ENCODE measurements around the gene C15orf62. TPM values are rescaled to one million over a fixed set of nuclear protein-coding genes. Genes with fewer than 3 reads are reported as not detected.

C15orf62 gene
- total RNA-seq, 4 donors from 2014 or later, result 0.19 to 1.3 (median 0.50) TPM; not detected in 1

DNA sequence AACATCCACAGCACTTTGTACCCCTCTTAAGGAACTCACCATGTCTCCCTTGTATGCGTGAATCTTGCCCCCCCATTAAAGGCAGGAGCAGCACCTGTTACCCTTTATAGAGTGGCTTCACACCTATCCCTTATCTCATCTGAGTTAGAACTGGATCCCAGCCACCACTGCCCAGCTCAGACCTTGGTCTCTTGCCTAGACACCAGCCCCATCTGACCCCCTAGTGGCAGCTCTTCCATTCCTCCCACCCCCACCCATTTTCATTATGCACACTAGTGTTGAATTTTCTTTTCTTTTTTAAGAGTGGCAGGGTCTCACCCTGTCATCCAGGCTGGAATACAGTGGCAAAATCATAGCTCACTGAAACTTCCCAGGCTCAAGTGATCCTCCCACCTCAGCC, 33.9 kb downstream of the C15orf62 start:
- DNase-seq (ENCODE audit: low spot score) (no peak), ATAC-seq (ENCODE audit: low FRiP score) (no peak)

DNA sequence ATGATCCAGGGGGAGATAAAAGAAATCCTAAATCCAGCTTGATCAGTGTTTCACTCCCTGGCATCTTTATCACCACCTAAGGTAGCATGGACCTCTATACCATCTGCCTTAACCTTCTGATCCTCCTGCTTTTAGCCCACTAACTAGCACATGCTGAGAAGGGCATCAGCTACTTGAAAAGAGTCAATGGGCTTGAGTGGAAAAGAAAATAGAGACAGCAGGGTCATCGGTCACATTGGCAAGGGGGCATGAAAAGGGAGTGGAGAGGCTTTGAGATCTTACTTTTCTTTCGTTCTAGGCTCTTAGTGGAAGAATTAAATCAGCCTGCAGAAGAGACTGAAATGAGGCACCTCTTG, 36.9 kb downstream of the C15orf62 start:
- DNase-seq (ENCODE audit: low spot score) (no peak), ATAC-seq (ENCODE audit: low FRiP score) (no peak)
- TF ChIP-seq, protein P1, sequence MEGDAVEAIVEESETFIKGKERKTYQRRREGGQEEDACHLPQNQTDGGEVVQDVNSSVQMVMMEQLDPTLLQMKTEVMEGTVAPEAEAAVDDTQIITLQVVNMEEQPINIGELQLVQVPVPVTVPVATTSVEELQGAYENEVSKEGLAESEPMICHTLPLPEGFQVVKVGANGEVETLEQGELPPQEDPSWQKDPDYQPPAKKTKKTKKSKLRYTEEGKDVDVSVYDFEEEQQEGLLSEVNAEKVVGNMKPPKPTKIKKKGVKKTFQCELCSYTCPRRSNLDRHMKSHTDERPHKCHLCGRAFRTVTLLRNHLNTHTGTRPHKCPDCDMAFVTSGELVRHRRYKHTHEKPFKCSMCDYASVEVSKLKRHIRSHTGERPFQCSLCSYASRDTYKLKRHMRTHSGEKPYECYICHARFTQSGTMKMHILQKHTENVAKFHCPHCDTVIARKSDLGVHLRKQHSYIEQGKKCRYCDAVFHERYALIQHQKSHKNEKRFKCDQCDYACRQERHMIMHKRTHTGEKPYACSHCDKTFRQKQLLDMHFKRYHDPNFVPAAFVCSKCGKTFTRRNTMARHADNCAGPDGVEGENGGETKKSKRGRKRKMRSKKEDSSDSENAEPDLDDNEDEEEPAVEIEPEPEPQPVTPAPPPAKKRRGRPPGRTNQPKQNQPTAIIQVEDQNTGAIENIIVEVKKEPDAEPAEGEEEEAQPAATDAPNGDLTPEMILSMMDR (IDR thresholded peaks at IDR 0.05), result no peak

More for the DNA sequence above, 33.9 kb downstream of the C15orf62 start:
- TF ChIP-seq, protein P1 (IDR thresholded peaks at IDR 0.05), result no peak

DNA sequence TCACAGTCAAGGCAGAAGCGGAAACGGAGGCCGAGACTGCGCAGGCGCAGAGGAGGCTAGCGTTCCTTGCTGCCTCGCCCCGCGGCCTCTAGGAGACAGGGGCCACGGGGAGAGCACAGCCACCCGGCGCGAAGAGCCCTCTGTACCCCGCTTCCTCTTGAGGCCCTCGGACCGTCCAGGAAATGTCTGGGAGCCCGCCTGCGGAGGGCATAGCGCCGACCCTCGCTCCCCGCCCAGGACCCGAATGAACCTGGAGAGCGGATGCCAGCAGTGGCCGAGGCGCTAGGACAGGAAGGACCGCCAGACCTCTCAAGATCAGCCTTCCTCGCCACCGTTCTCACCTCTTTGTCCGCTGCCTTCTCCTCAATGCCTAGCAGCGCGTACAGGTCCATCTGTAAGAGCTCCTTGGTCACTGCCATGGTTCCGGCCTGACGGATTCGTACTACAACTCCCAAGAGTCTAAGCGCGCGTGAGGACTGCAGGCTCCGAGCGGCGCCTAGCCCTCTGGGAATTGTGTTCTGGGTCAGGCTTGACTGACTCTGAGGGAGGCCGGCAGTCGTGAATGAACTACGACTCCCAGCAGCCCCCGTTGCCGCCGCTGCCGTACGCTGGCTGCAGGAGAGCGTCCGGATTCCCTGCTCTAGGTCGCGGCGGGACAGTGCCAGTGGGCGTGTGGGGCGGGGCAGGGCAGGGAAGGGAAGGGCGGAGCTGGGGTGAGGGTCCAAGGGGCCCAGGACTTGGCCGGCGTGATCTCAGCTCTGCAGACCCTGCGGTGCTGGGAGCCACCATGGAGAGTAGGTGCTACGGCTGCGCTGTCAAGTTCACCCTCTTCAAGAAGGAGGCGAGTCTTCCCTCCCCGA, 37.5 kb downstream of the C15orf62 start, which contains the start of the genes DNAJC17 and ZFYVE19:
TSS of gene DNAJC17 (minus strand) at position 446 of the 860 bp plus-strand sequence. CDS start at position 419, 27 bp downstream.
TSS of gene ZFYVE19 (plus strand) at position 62 of the 860 bp plus-strand sequence. CDS start at position 563, 501 bp downstream.
- TF ChIP-seq, protein P1 (IDR thresholded peaks at IDR 0.05), result no peak
- peak; percentile 100 for ATAC-seq (ENCODE audit: low FRiP score)
- peak; percentile 81 for DNase-seq (ENCODE audit: low spot score)

DNA sequence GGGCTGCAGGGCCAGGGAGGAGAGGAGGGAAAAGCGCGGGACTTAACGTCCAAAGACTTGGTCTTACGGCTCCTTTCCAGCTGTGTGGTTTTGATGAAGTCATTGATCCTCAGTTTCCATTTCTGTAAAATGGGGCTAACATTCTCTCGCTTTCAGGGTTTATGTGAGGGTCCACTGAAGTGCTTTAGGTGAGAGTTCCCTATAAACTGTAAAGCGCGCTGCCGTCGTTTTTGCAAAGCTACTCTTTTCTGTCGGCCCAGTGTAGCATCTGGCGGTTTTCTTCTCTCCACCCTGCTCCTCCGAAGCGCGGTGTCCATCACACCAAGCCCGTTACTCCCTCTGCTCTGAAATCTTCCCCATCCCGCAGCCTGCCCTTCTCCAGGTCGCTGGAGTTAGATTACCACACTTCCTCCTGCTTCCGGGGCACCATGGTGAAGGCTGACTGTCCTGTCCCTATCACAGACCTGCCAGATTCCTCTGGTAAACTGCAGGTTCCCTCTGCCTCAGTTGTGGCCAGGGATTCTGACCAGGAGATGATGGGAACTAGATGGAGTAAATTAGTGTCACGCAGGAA, 38.2 kb downstream of the C15orf62 start:
- TF ChIP-seq, protein P1 (IDR thresholded peaks at IDR 0.05), result no peak
- ATAC-seq (ENCODE audit: low FRiP score), result no peak
- no peak for DNase-seq (ENCODE audit: low spot score)

DNA sequence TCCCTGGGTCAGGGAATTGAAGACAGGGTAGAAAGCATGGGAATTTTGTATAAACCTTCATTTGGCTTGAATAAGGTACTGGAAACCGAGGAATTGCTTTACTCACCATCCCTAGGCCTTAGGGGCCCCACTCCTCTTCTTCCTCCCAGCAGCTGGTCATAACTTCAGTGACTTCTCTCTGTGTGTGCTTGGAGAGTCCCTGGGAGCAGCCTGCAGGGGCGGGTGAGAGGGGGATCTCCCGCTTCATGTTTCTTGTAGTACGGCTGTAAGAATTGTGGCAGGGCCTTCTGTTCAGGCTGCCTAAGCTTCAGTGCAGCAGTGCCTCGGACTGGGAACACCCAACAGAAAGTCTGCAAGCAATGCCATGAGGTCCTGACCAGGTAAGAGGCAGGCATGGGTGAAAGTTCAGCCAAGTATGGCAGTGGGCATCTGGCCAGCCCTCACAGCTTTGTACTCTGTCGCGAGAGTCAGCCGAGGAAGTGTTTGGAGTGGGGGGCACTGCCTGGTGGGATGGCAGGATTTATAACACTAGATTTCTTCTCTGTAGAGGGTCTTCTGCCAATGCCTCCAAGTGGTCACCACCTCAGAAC, 39.2 kb downstream of the C15orf62 start:
- TF ChIP-seq, protein P1 (IDR thresholded peaks at IDR 0.05), result no peak
- ATAC-seq (ENCODE audit: low FRiP score) (no peak), DNase-seq (ENCODE audit: low spot score) (no peak)

DNA sequence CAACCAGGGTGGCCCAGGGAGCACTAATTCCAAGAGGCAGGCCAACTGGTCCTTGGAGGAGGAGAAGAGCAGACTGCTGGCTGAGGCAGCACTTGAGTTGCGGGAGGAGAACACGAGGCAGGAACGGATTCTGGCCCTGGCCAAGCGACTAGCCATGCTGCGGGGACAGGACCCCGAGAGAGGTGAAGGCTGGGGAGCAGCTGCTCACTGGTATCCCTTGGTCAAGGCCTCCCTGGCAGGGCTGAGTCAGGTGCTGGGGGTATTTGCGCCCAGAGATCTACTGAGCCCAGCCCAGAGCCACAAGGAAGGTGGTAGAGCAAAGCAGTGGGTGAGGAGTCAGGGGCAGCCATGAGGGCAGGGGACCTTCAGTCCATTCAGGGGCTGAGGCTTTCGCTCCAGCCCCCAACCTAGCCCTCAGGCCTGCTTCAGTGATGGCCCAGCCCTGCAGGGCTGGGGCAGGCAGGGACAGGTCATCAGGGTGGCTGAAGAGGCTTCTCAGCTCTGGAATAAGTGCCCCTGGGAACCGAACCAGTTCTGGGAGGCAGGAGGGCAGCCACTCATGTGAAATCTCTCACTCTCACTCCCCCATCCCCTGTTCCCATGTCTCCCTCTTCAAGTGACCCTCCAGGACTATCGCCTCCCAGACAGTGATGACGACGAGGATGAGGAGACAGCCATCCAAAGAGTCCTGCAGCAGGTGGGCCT, 43.1 kb downstream of the C15orf62 start:
- no peak for DNase-seq (ENCODE audit: low spot score)
- TF ChIP-seq, protein P1 (IDR thresholded peaks at IDR 0.05), result no peak
- ATAC-seq (ENCODE audit: low FRiP score), result no peak

All from omental fat pad (tissue), 4 donors.